ENCODE results near the gene GRM5.

Gene GRM5

DNA sequence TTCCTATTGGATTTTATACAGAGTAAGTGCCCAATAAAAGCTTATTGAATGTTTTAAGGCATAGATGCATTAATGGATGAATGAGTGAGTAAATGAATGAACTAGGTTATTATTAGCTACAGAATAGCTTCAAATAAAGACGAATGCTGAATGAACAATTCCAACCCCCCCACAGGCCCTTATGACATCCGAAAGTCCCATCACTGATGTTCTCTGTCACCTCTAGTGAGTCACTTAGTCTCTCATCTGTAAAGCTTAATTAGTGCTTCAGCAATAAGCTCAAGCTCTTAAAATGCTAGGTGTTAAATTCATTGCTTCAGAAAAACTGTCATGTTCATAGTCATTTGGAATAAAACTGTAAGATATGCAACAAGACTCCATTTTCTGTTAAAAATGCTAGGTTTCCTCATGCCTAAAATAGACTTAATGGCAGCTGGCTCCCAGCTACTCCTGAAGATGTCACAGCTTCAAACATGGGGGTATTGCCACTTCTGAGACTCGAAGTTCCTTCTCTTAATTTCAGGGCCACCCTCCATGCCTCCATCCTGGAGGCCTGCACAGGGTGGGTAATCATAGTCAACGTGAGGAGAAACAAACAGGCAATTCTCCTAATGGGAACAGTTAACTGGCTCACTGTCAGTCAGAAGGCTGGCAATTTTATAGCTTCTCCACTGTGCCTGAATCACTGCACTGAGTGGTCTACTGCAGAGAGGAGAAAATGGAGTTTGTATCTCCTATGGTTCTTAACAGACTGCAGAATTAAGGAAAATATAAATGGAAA is 373.3 kb downstream of the GRM5 start:
- TF ChIP-seq POLR2AphosphoS5 (IDR thresholded peaks at IDR 0.05; ENCODE audit: low read depth, low read length) (no peak), SIN3A (IDR thresholded peaks at IDR 0.05; ENCODE audit: borderline replicate concordance, insufficient read depth, low read length) (no peak), TAF1 (IDR thresholded peaks at IDR 0.05; ENCODE audit: borderline replicate concordance, insufficient read depth, low read length) (no peak), FOXP2 (optimal IDR thresholded peaks at IDR 0.05; ENCODE audit: borderline replicate concordance, extremely low read depth, extremely low read length, insufficient read depth) (no peak)
- TF ChIP-seq, protein P1, sequence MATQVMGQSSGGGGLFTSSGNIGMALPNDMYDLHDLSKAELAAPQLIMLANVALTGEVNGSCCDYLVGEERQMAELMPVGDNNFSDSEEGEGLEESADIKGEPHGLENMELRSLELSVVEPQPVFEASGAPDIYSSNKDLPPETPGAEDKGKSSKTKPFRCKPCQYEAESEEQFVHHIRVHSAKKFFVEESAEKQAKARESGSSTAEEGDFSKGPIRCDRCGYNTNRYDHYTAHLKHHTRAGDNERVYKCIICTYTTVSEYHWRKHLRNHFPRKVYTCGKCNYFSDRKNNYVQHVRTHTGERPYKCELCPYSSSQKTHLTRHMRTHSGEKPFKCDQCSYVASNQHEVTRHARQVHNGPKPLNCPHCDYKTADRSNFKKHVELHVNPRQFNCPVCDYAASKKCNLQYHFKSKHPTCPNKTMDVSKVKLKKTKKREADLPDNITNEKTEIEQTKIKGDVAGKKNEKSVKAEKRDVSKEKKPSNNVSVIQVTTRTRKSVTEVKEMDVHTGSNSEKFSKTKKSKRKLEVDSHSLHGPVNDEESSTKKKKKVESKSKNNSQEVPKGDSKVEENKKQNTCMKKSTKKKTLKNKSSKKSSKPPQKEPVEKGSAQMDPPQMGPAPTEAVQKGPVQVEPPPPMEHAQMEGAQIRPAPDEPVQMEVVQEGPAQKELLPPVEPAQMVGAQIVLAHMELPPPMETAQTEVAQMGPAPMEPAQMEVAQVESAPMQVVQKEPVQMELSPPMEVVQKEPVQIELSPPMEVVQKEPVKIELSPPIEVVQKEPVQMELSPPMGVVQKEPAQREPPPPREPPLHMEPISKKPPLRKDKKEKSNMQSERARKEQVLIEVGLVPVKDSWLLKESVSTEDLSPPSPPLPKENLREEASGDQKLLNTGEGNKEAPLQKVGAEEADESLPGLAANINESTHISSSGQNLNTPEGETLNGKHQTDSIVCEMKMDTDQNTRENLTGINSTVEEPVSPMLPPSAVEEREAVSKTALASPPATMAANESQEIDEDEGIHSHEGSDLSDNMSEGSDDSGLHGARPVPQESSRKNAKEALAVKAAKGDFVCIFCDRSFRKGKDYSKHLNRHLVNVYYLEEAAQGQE (IDR thresholded peaks at IDR 0.05; ENCODE audit: insufficient read depth in 1 of 2, low read depth in 2 of 2, low read length in 2 of 2), result no peak

DNA sequence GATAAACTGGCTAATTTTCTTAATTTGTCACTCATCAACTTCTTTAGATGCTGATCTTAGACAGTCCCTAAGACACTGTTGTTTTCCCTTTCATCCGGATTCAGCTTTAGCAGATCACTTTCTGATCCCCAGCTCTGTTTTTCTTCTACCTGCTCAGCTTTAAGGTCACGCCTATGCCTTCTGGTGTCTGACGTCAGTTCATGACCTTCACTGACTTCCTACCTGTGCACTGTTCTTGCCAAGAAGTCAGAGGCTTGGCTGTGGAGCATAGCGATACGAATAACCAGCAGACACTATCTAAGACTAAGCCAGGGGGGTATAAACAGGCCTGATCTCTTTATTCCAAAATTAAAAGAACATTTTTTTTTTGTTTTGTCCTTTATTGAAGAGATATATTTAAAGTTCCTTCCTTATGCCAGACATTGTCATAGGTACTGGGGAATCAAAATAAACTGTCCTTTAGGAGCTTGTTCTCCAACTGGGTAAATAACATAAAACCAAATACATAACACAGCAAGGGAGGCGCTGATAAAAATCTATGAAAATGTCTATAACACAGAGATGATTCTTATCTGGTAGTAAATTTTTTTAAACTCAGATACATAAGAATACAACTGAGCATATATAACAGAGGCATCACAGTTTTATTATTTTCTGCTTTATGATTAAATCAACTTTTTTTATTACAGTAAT is 376.1 kb downstream of the GRM5 start:
- TF ChIP-seq, protein P1 (IDR thresholded peaks at IDR 0.05; ENCODE audit: insufficient read depth in 1 of 2, low read depth in 2 of 2, low read length in 2 of 2), result no peak
- TF ChIP-seq TAF1 (IDR thresholded peaks at IDR 0.05; ENCODE audit: borderline replicate concordance, insufficient read depth, low read length) (no peak), FOXP2 (optimal IDR thresholded peaks at IDR 0.05; ENCODE audit: borderline replicate concordance, extremely low read depth, extremely low read length, insufficient read depth) (no peak), POLR2AphosphoS5 (IDR thresholded peaks at IDR 0.05; ENCODE audit: low read depth, low read length) (no peak), SIN3A (IDR thresholded peaks at IDR 0.05; ENCODE audit: borderline replicate concordance, insufficient read depth, low read length) (no peak)

DNA sequence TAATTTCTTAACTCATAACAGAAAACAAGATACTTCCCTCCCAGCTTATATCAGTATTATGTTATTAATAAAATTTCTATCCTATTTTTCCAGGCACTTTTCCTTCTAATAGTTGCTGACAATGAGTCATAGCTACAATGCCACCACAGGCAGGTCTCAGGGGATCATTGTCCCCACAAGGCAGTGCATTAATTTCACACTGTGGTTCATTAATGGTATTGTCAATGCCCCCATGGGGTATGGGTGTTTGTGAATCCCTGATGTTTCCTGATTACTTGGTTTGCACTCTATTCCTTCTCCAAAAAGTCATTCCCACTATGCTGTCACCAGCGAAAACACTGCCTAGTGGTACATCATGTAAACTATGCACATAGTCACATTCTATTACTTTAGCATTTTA is 382.8 kb downstream of the GRM5 start:
- TF ChIP-seq TAF1 (IDR thresholded peaks at IDR 0.05; ENCODE audit: borderline replicate concordance, insufficient read depth, low read length) (no peak), SIN3A (IDR thresholded peaks at IDR 0.05; ENCODE audit: borderline replicate concordance, insufficient read depth, low read length) (no peak), POLR2AphosphoS5 (IDR thresholded peaks at IDR 0.05; ENCODE audit: low read depth, low read length) (no peak), FOXP2 (optimal IDR thresholded peaks at IDR 0.05; ENCODE audit: borderline replicate concordance, extremely low read depth, extremely low read length, insufficient read depth) (no peak)
- TF ChIP-seq, protein P1 (IDR thresholded peaks at IDR 0.05; ENCODE audit: insufficient read depth in 1 of 2, low read depth in 2 of 2, low read length in 2 of 2), result no peak

DNA sequence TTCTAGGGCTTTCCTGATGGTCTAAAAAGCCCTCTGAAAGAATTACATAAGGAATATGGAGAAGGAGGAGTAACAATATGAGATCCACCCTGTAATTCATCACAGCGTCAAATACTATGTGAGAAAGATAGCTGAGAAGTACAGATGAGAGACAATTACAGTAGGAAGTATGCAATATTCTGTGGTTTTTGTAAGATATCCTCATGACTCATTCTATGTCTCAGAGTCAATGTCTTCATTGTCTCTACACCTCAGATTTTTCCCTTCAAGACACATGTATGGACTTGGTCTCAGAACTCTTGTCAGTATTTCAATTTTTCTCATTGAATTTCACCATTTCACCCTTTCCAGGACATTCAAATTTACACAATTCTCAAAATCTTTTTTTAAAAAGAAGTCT is 385.0 kb downstream of the GRM5 start:
- TF ChIP-seq FOXP2 (optimal IDR thresholded peaks at IDR 0.05; ENCODE audit: borderline replicate concordance, extremely low read depth, extremely low read length, insufficient read depth) (no peak), POLR2AphosphoS5 (IDR thresholded peaks at IDR 0.05; ENCODE audit: low read depth, low read length) (no peak), SIN3A (IDR thresholded peaks at IDR 0.05; ENCODE audit: borderline replicate concordance, insufficient read depth, low read length) (no peak), TAF1 (IDR thresholded peaks at IDR 0.05; ENCODE audit: borderline replicate concordance, insufficient read depth, low read length) (no peak)
- TF ChIP-seq, protein P1 (IDR thresholded peaks at IDR 0.05; ENCODE audit: insufficient read depth in 1 of 2, low read depth in 2 of 2, low read length in 2 of 2), result no peak
